Skeletal muscle satellite cell (primary cell): ENCODE results near the gene GSC2.

Experiments
- H3K27me3 ChIP-seq: 2 replicates; pipeline ENCODE4 v1.7.0; 2013; ENCODE audit warnings: low read length; ENCODE audit not compliant: control insufficient read depth, insufficient read depth
- H3K36me3 ChIP-seq: 2 replicates; pipeline ENCODE4 v1.7.0; 2013; ENCODE audit warnings: mild to moderate bottlenecking, control low read depth, low read length; ENCODE audit not compliant: insufficient read depth
- H3K4me1 ChIP-seq: 2 replicates; pipeline ENCODE4 v1.7.0; 2013; ENCODE audit warnings: low read length; ENCODE audit not compliant: control insufficient read depth, insufficient read depth
- H3K4me2 ChIP-seq: 2 replicates; pipeline ENCODE4 v1.7.0; 2013; ENCODE audit warnings: mild to moderate bottlenecking, low read length
- H3K4me3 ChIP-seq: 2 replicates; pipeline ENCODE4 v1.7.0; 2013; ENCODE audit warnings: low read length
- H3K9ac ChIP-seq: 2 replicates; pipeline ENCODE4 v1.7.0; 2013; ENCODE audit warnings: mild to moderate bottlenecking, low read depth, low read length, moderate library complexity
- H3K9me3 ChIP-seq: replicated peaks from 2 replicates; pipeline ENCODE4 v1.7.0; 2013; ENCODE audit warnings: mild to moderate bottlenecking, control low read depth, low read length

Gene GSC2

GRCh38 chr22:19107730-19108074 lies 42.4 kb downstream of the GSC2 start:
- Histone ChIP-seq H3K9me3 (no peaks in the 10 kb centered on the region), H3K4me3 (no peak overlapping the region), H3K4me1 (peaks cover 19% of the 10 kb centered on the region), H3K9ac (no peak overlapping the region), H3K27me3 (no peaks in the 10 kb centered on the region), H3K4me2 (no peak overlapping the region), H3K36me3 (no peaks in the 10 kb centered on the region)

DNA sequence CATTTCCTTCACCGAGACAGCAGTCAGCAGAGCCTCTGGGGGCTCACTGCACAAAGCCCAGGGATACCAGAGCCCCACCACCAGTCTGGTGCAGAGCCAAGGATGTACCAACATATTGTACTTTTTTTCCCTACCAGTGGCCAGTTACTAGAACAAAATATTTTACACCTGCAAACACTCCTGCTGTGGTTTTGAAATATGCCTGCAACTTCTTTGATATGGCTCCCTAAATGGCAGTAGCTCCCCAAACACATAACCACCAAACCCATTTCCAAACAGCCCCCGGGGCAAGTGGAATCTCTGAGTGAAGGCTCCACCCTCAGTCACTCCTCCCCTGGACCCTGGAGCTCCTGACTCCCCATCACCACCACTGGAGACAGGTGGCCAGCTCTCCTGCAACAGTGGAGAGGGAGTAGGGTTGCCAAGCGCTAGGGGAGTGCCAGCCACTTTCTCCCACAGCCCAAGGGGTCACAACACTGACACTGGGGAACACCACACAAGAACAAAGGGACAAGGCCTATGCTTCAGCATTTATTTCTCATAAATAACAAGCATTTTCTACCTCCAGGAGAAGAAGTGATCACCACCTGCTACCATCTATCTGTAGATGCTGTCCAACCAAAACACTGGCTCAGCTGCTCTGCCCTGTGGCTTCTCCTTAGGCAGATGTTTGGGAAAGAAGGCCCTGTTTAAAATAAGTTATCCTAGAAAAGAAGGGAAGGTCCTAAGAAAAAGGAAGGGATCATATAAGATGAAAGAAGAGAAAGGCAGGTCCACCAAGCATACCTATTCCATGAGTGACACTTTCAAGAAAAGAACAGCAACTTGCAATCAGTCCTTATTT lies 43.0 kb downstream of the GSC2 start:
- no peak overlapping the region for H3K4me3 ChIP-seq

GRCh38 chr22:19105867-19106802 lies 44.0 kb downstream of the GSC2 start:
- peaks cover 19% of the 10 kb centered on the region for H3K4me1 ChIP-seq
- H3K9me3 ChIP-seq = no peaks in the 10 kb centered on the region
- no peaks in the 10 kb centered on the region for H3K36me3 ChIP-seq
- H3K4me3 ChIP-seq = no peak overlapping the region
- H3K4me2 ChIP-seq = no peak overlapping the region
- no peaks in the 10 kb centered on the region for H3K27me3 ChIP-seq
- H3K9ac ChIP-seq = no peak overlapping the region

More for the DNA sequence above, 43.0 kb downstream of the GSC2 start:
- Histone ChIP-seq H3K9me3 (no peaks in the 10 kb centered on the region), H3K27me3 (no peaks in the 10 kb centered on the region), H3K9ac (no peak overlapping the region), H3K4me2 (no peak overlapping the region), H3K4me1 (peaks cover 19% of the 10 kb centered on the region), H3K36me3 (no peaks in the 10 kb centered on the region)

GRCh38 chr22:19105456-19105855 lies 44.6 kb downstream of the GSC2 start:
- H3K4me2 ChIP-seq = no peak overlapping the region
- H3K36me3 ChIP-seq = no peaks in the 10 kb centered on the region
- H3K4me3 ChIP-seq = no peak overlapping the region
- H3K4me1 ChIP-seq = peaks cover 19% of the 10 kb centered on the region
- no peaks in the 10 kb centered on the region for H3K27me3 ChIP-seq
- H3K9me3 ChIP-seq = no peaks in the 10 kb centered on the region
- H3K9ac ChIP-seq = no peak overlapping the region

GRCh38 chr22:19103880-19104821 lies 45.9 kb downstream of the GSC2 start:
- no peak overlapping the region for H3K4me3 ChIP-seq
- H3K4me2 ChIP-seq = peak overlapping the region; percentile 50
- H3K9ac ChIP-seq = no peak overlapping the region
- no peaks in the 10 kb centered on the region for H3K9me3 ChIP-seq
- H3K36me3 ChIP-seq = no peaks in the 10 kb centered on the region
- H3K27me3 ChIP-seq = no peaks in the 10 kb centered on the region
- H3K4me1 ChIP-seq = peaks cover 8% of the 10 kb centered on the region

DNA sequence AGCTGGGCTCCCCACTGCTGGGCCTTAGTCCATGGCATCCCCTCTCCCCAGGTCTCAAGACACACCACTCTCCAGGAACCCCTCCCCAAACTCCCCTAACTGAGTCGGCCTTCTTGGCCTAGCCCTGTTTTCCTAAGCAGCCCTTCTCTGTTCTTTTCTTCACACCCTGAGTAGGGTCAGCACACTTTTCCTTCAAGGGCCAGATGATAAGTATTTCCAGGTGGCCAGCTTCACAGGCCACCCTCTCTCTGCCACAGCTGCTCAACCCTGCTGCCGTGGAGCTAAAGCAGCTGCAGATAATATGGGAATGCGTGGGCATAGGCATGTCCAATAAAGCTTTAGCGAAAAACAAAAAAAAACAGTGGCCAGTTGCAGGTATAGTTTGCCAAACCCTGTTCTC lies 51.9 kb downstream of the GSC2 start:
- no peaks in the 10 kb centered on the region for H3K9me3 ChIP-seq
- no peaks in the 10 kb centered on the region for H3K36me3 ChIP-seq
- H3K27me3 ChIP-seq = no peaks in the 10 kb centered on the region
- H3K4me1 ChIP-seq = no peaks in the 10 kb centered on the region
- H3K4me2 ChIP-seq = no peak overlapping the region
- no peak overlapping the region for H3K4me3 ChIP-seq
- H3K9ac ChIP-seq = no peak overlapping the region

DNA sequence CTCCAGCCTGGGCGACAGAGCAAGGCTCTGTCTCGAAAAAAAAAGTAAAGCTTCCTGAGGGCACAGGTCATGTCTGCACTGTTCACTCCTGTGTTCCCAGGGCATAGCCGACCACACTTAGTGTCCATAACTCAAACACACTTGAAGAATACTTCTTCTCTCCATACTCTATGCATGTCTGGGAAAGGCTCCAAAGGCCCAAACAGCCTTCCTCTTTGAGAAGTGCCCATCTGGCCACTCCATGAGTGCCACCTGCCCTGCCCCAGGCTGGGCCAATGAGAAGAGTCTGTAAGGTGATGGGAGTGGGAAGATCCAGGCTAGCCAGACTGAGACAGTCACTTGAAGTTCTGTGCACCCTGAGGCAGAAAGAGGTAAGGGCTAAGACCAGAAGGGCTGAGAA lies 52.6 kb downstream of the GSC2 start:
- no peaks in the 10 kb centered on the region for H3K4me1 ChIP-seq
- no peaks in the 10 kb centered on the region for H3K27me3 ChIP-seq
- H3K9me3 ChIP-seq = no peaks in the 10 kb centered on the region
- no peak overlapping the region for H3K9ac ChIP-seq
- H3K4me3 ChIP-seq = no peak overlapping the region
- no peaks in the 10 kb centered on the region for H3K36me3 ChIP-seq
- no peak overlapping the region for H3K4me2 ChIP-seq
